Lower lobe of right lung (tissue), 2 donors: ENCODE data around the gene LYPD6B. TPM values are rescaled to one million over a fixed set of nuclear protein-coding genes. Genes with fewer than 3 reads are reported as not detected.
A peak's percentile ranks its signal among the peaks of the same experiment; 100 is the strongest.

Experiments
- ATAC-seq, 2 donors: fragments of 200-7000 bp; cut with Tn5 transposase; one replicate each; pipeline ENCODE4 v1.9.1; 2020 to 2022; ENCODE audit warnings: mild to moderate bottlenecking in 2 of 2, moderate library complexity in 2 of 2
- DNase-seq: peaks from one replicate; pipeline ENCODE4 v3.0.0-alpha.2; 2020
- H3K27ac ChIP-seq: fragments of 200-600 bp; one replicate; pipeline ENCODE4 v1.8.0; 2022
- H3K27me3 ChIP-seq: fragments of 200-600 bp; one replicate; pipeline ENCODE4 v1.8.0; 2022; ENCODE audit warnings: low read depth
- H3K36me3 ChIP-seq: fragments of 200-600 bp; one replicate; pipeline ENCODE4 v1.8.0; 2022; ENCODE audit warnings: mild to moderate bottlenecking
- H3K4me1 ChIP-seq: fragments of 200-600 bp; one replicate; pipeline ENCODE4 v1.8.0; 2022
- H3K4me3 ChIP-seq: fragments of 200-600 bp; one replicate; pipeline ENCODE4 v1.8.0; 2022; ENCODE audit warnings: mild to moderate bottlenecking
- H3K9me3 ChIP-seq: fragments of 200-600 bp; one replicate; pipeline ENCODE4 v1.8.0; 2022
- intact Hi-C: fragments of 100-400 bp; cut with DNase I; formaldehyde crosslinking; loops from one replicate; pipeline ENCODE4 v1.11.0; 2022
- long read RNA-seq: library from polyadenylated mRNA; unstranded; transcript quantifications from one replicate; pipeline ENCODE4 v2.0.0, GENCODE V29; 2021
- total RNA-seq: library from RNA; stranded (reverse); fragmentation: NEBNext Ultra II Directional; extraction: Animal tissue kit (Norgen Biotek cat#: 25700); gene quantifications from one replicate; pipeline ENCODE4 v1.2.1, GENCODE V29; 2021
- TF ChIP-seq, protein P1 (sequence below): fragments of 200-600 bp; IDR thresholded peaks from one replicate; pipeline ENCODE4 v1.8.0; 2022; ENCODE audit warnings: antibody characterized with exemption, mild to moderate bottlenecking
- donor health status: DM: no; HTN: yes; CAD: no; lungs with severe emphysema.

The LYPD6B gene, protein sequence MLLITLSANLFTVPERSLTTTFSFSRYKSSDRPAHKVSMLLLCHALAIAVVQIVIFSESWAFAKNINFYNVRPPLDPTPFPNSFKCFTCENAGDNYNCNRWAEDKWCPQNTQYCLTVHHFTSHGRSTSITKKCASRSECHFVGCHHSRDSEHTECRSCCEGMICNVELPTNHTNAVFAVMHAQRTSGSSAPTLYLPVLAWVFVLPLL
- 2.0 TPM for total RNA-seq
- long read RNA-seq, partial matches to known transcripts: 1 of 7 reads
- long read RNA-seq, other reads (novel, unspliced or antisense): 4 of 7 reads

DNA sequence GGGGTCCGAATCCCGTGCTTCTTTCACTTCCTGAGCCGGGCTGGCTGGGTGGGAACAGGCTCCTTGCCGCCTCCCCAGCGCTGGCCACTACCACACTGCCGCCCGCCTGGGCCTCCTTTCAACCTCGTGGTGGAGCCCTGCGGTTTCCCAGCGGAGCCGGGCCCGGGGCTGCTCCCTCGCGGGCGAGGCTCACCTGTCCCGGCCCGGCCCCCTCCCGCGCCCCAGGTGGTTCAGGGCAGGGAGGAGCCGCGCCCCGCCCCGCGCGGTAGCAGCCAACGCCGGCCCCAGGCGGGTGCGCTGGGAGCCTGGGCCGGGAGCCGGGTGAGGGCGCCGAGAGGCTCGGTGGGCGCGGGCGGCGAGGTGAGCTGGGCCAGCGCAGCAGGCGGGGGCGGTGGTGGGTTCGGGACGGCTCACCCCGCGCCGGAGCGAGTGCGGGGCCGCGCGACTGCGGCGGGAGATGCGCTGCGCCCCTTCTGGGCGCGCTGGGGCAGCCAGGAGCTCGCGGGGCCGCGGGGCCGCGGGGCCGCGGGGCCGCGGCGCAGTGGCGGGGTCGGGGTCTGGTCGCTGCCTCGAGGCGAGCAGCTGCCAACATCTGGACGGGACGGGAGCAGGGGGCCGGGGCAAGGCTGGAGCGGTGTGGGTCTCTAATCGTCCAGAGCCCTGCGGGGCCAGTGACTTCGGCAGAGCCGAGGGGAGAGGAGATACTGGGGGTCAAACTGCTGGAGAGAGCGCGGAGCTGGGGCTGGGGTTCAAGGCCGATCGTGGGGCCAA lies at the start of gene LYPD6B:
LYPD6B (plus strand) TSS at position 258 of the 771 bp plus-strand sequence. CDS start 92,250 bp downstream, outside the sequence.
- TF ChIP-seq, protein P1, sequence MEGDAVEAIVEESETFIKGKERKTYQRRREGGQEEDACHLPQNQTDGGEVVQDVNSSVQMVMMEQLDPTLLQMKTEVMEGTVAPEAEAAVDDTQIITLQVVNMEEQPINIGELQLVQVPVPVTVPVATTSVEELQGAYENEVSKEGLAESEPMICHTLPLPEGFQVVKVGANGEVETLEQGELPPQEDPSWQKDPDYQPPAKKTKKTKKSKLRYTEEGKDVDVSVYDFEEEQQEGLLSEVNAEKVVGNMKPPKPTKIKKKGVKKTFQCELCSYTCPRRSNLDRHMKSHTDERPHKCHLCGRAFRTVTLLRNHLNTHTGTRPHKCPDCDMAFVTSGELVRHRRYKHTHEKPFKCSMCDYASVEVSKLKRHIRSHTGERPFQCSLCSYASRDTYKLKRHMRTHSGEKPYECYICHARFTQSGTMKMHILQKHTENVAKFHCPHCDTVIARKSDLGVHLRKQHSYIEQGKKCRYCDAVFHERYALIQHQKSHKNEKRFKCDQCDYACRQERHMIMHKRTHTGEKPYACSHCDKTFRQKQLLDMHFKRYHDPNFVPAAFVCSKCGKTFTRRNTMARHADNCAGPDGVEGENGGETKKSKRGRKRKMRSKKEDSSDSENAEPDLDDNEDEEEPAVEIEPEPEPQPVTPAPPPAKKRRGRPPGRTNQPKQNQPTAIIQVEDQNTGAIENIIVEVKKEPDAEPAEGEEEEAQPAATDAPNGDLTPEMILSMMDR: no peak
- Histone ChIP-seq H3K27ac (no peak within 1 kb of the TSS), H3K4me1 (no peaks in the 10 kb centered on the region), H3K36me3 (no peaks in the 10 kb centered on the region), H3K9me3 (no peaks in the 10 kb centered on the region), H3K27me3 (peaks cover 35% of the 10 kb centered on the region), H3K4me3 (peak within 1 kb of the TSS; percentile 42)
- intact Hi-C loops: no loop called here
- ATAC-seq: peak; percentile 83 to 87
- DNase-seq: peak; percentile 69

DNA sequence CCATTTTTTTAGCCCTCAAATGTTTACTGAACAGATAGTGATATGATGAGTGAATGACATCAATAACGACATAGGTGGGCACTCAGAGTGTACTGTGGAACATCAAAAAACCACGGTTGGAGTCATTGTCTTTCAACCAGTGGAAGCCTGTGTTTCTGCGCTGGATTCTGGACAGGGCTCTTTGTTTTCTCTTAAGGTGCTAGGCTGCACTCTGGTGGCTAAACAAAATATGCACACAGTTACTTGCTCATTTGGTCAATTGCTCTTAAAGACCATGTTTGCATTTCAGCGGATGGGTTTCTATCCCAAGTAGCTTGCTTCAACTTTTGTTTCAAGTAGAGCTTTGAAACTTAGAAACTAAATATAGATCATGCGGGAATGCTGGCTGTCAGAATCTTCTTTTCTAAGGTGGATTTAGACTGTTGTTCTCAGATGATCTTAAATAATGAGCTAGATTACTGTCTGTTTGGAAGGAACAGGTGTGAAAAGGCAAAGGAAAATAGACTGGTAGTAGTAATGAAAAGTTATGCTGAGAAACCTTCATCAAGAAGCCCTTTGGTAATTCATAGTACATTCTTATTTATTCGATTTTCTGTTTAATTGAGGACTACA lies 48.5 kb upstream of the LYPD6B start:
- no peaks in the 10 kb centered on the region for H3K36me3 ChIP-seq
- intact Hi-C loops: no loop called here
- no peaks in the 10 kb centered on the region for H3K4me1 ChIP-seq
- DNase-seq (no peak), ATAC-seq (peak; percentile 85 to 90)
- H3K9me3 ChIP-seq: no peaks in the 10 kb centered on the region
- H3K27me3 ChIP-seq: no peaks in the 10 kb centered on the region
- no peak overlapping the region for H3K4me3 ChIP-seq
- no peak overlapping the region for H3K27ac ChIP-seq
- TF ChIP-seq, protein P1: peak; percentile 73

DNA sequence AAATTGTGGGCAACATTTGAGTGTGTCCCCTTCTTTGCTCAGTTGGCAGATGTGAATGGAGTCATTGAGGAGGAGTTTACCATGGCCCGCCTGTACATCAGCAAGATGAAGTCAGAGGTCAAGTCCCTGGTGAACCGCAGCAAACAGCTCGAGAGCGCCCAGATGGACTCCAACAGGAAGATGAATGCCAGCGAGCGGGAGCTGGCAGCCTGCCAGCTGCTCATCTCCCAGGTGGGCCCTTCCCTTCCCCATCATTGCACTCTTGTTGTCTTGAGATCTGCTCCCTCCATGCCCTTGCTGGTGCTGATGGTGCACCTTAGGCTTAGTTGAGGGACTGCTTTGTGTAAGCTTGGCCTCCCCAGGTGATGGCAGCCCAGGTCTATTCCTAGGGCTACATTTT lies 47.5 kb upstream of the LYPD6B start:
- DNase-seq (no peak), ATAC-seq (no peak)
- intact Hi-C loops: no loop called here
- Histone ChIP-seq H3K36me3 (no peaks in the 10 kb centered on the region), H3K9me3 (no peaks in the 10 kb centered on the region), H3K27me3 (no peaks in the 10 kb centered on the region), H3K27ac (no peak overlapping the region), H3K4me3 (no peak overlapping the region), H3K4me1 (no peaks in the 10 kb centered on the region)
- TF ChIP-seq, protein P1: no peak

DNA sequence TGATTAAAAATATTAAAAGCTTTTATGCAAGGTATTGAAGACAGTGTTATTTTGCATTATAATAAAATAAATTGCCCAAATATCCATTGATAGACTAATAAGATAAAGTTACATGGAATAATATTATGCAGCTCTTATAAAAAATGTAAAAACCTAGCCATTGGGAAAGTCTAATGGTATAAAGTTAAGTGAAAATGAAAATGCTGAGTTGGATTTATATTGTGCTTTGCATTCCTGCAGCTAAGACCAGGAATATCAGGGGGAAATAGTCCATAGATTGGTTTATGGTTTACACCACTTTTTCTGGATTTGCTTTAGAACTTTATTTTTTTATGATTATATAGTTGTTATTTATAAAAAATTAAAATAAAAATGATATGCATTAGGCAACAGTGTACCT lies 46.1 kb upstream of the LYPD6B start:
- Histone ChIP-seq H3K36me3 (no peaks in the 10 kb centered on the region), H3K4me1 (no peaks in the 10 kb centered on the region), H3K9me3 (no peaks in the 10 kb centered on the region), H3K27ac (no peak overlapping the region), H3K4me3 (no peak overlapping the region), H3K27me3 (no peaks in the 10 kb centered on the region)
- no peak for ATAC-seq
- DNase-seq: no peak
- intact Hi-C loops: no loop called here
- TF ChIP-seq, protein P1: no peak

DNA sequence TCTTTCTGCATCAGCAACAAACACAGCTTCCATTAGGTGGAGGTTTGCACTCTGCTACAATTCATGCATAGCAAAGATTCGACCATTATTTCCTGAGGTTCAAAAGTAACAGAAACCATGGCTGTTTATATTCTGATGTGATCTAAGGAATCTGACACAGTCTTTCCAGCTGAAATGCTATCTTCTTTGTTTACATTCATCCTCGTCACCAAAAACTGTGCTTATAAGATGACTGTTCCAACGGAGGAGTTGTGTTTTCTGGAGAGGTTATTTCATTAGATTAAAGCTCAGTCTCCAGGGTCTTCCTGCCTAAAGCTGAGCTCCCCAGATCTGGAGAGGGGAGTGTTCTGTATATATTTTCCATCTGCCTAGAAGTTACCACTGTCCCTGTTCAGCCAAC lies 45.1 kb upstream of the LYPD6B start:
- Histone ChIP-seq H3K9me3 (no peaks in the 10 kb centered on the region), H3K4me1 (no peaks in the 10 kb centered on the region), H3K4me3 (no peak overlapping the region), H3K27ac (no peak overlapping the region), H3K27me3 (no peaks in the 10 kb centered on the region), H3K36me3 (no peaks in the 10 kb centered on the region)
- ATAC-seq (no peak), DNase-seq (no peak)
- intact Hi-C loops: no loop called here
- TF ChIP-seq, protein P1: no peak
